ENCODE data around the gene CD163L1.

The CD163L1 gene

GRCh38 chr12:7322599-7322998, 121.4 kb downstream of the CD163L1 start:
- H3K36me3 Mint-ChIP-seq (ENCODE audit: low read depth), result no peaks in the 10 kb centered on the region
- no peaks in the 10 kb centered on the region for H3K4me1 Mint-ChIP-seq (ENCODE audit: low read depth)

GRCh38 chr12:7321624-7322023, 122.3 kb downstream of the CD163L1 start:
- Mint-ChIP-seq H3K4me1 (ENCODE audit: low read depth) (no peaks in the 10 kb centered on the region), H3K4me3 (no peak overlapping the region), H3K36me3 (ENCODE audit: low read depth) (no peaks in the 10 kb centered on the region), H3K27ac (no peak overlapping the region), H3K27me3 (no peaks in the 10 kb centered on the region), H3K9me3 (no peaks in the 10 kb centered on the region)
- DNase-seq, result no peak

More at GRCh38 chr12:7322599-7322998, 121.4 kb downstream of the CD163L1 start:
- Mint-ChIP-seq H3K27me3 (peaks cover 2% of the 10 kb centered on the region), H3K27ac (no peak overlapping the region), H3K4me3 (no peak overlapping the region), H3K9me3 (no peaks in the 10 kb centered on the region)
- DNase-seq, result no peak

- H3K36me3 Mint-ChIP-seq (ENCODE audit: low read depth), result no peaks in the 10 kb centered on the region
- no peak overlapping the region for H3K27ac Mint-ChIP-seq
- no peaks in the 10 kb centered on the region for H3K4me1 Mint-ChIP-seq (ENCODE audit: low read depth)
- no peak overlapping the region for H3K4me3 Mint-ChIP-seq
- no peak for DNase-seq
- no peaks in the 10 kb centered on the region for H3K27me3 Mint-ChIP-seq
- H3K9me3 Mint-ChIP-seq, result no peaks in the 10 kb centered on the region
Measured at GRCh38 chr12:7319930-7320329, 124.0 kb downstream of the CD163L1 start.

GRCh38 chr12:7310070-7310469, 133.9 kb downstream of the CD163L1 start:
- Mint-ChIP-seq H3K9me3 (no peaks in the 10 kb centered on the region), H3K27ac (no peak overlapping the region), H3K36me3 (ENCODE audit: low read depth) (no peaks in the 10 kb centered on the region), H3K27me3 (no peaks in the 10 kb centered on the region), H3K4me1 (ENCODE audit: low read depth) (no peaks in the 10 kb centered on the region), H3K4me3 (no peak overlapping the region)
- DNase-seq, result no peak

All from activated T-cell treated with anti-CD3 and anti-CD28 coated beads, Interleukin-2, amount 50 U/mL, for 24 hours (primary cell).